ENCODE data around the gene POLL. TPM values are rescaled to one million over a fixed set of nuclear protein-coding genes. Genes with fewer than 3 reads are reported as not detected.

The POLL gene
- total RNA-seq, 1 donor from 2014 or later, result 27.8 TPM

GRCh38 chr10:101573885-101574753 is 13.9 kb downstream of the POLL start:
- peaks cover 8% of the 10 kb centered on the region for H3K9me3 ChIP-seq (ENCODE audit: insufficient read depth, low read depth, low read length)
- H3K36me3 ChIP-seq (ENCODE audit: insufficient read depth, low read length), result no peaks in the 10 kb centered on the region
- H4K20me1 ChIP-seq (ENCODE audit: insufficient read depth, low read length), result no peaks in the 10 kb centered on the region
- Mint-ChIP-seq H3K9me3 (ENCODE audit: unreplicated experiment) (peaks cover 8% of the 10 kb centered on the region), H3K4me1 (ENCODE audit: low read depth, unreplicated experiment) (no peaks in the 10 kb centered on the region), H3K36me3 (ENCODE audit: low read depth, unreplicated experiment) (peaks cover 10% of the 10 kb centered on the region), H3K4me3 (ENCODE audit: unreplicated experiment) (no peak overlapping the region), H3K27ac (ENCODE audit: unreplicated experiment) (no peak overlapping the region), H3K27me3 (ENCODE audit: low read depth, unreplicated experiment) (peaks cover 26% of the 10 kb centered on the region)
- no peak for TF ChIP-seq EZH2 (IDR thresholded peaks at IDR 0.05; ENCODE audit: insufficient read depth, low read length)
- TF ChIP-seq, protein P1, sequence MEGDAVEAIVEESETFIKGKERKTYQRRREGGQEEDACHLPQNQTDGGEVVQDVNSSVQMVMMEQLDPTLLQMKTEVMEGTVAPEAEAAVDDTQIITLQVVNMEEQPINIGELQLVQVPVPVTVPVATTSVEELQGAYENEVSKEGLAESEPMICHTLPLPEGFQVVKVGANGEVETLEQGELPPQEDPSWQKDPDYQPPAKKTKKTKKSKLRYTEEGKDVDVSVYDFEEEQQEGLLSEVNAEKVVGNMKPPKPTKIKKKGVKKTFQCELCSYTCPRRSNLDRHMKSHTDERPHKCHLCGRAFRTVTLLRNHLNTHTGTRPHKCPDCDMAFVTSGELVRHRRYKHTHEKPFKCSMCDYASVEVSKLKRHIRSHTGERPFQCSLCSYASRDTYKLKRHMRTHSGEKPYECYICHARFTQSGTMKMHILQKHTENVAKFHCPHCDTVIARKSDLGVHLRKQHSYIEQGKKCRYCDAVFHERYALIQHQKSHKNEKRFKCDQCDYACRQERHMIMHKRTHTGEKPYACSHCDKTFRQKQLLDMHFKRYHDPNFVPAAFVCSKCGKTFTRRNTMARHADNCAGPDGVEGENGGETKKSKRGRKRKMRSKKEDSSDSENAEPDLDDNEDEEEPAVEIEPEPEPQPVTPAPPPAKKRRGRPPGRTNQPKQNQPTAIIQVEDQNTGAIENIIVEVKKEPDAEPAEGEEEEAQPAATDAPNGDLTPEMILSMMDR (IDR thresholded peaks at IDR 0.05; ENCODE audit: insufficient read depth, low read depth, low read length), result no peak
- H3K4me2 ChIP-seq (ENCODE audit: low read length), result no peak overlapping the region
- no peak overlapping the region for H2AFZ ChIP-seq (ENCODE audit: low read depth, low read length)
- peaks cover 11% of the 10 kb centered on the region for H3K4me1 ChIP-seq (ENCODE audit: insufficient read depth, low read length)
- peaks cover 4% of the 10 kb centered on the region for H3K27me3 ChIP-seq (ENCODE audit: insufficient read depth, low read length)
- no peak for DNase-seq (ENCODE audit: low read depth)
- FAIRE-seq, result no peak
- H3K9ac ChIP-seq (ENCODE audit: low read length), result no peak overlapping the region
- H3K4me3 ChIP-seq (ENCODE audit: insufficient read depth, low read depth, low read length), result no peak overlapping the region
- no peak overlapping the region for H3K27ac ChIP-seq (ENCODE audit: low read depth, low read length)
- H3K79me2 ChIP-seq (ENCODE audit: insufficient read depth, low read length), result no peaks in the 10 kb centered on the region

DNA sequence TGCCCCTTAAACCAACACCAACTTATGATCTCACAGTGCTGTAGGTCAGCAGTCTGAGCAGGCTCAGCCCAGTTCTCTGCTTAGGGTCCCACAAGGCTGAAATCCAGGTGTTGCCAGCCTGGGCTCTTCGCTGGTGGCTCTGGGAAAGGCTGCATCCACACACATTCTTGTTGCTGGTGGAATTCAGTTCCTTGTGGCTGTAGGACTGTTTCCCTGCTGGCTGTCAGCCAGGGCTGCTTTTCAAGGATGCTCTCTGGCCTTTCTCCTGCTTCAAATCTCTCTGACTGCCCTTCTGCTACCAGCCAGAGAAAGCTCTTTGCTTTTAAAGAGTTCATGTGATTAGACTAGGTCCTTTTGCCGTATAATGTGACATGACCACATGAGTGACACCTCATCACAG is 15.3 kb downstream of the POLL start:
- Histone ChIP-seq H3K9ac (ENCODE audit: low read length) (no peak overlapping the region), H3K27ac (ENCODE audit: low read depth, low read length) (no peak overlapping the region), H4K20me1 (ENCODE audit: insufficient read depth, low read length) (no peaks in the 10 kb centered on the region), H3K36me3 (ENCODE audit: insufficient read depth, low read length) (no peaks in the 10 kb centered on the region), H3K4me2 (ENCODE audit: low read length) (no peak overlapping the region), H3K4me1 (ENCODE audit: insufficient read depth, low read length) (peaks cover 11% of the 10 kb centered on the region), H3K27me3 (ENCODE audit: insufficient read depth, low read length) (peaks cover 4% of the 10 kb centered on the region), H3K4me3 (ENCODE audit: insufficient read depth, low read depth, low read length) (no peak overlapping the region), H2AFZ (ENCODE audit: low read depth, low read length) (no peak overlapping the region), H3K9me3 (ENCODE audit: insufficient read depth, low read depth, low read length) (peaks cover 8% of the 10 kb centered on the region), H3K79me2 (ENCODE audit: insufficient read depth, low read length) (no peaks in the 10 kb centered on the region)
- Mint-ChIP-seq H3K36me3 (ENCODE audit: low read depth, unreplicated experiment) (peaks cover 3% of the 10 kb centered on the region), H3K27me3 (ENCODE audit: low read depth, unreplicated experiment) (peaks cover 36% of the 10 kb centered on the region), H3K27ac (ENCODE audit: unreplicated experiment) (no peak overlapping the region), H3K9me3 (ENCODE audit: unreplicated experiment) (peaks cover 8% of the 10 kb centered on the region), H3K4me3 (ENCODE audit: unreplicated experiment) (peak overlapping the region; percentile 68), H3K4me1 (ENCODE audit: low read depth, unreplicated experiment) (no peaks in the 10 kb centered on the region)
- no peak for DNase-seq (ENCODE audit: low read depth)
- no peak for FAIRE-seq
- TF ChIP-seq, protein P1 (IDR thresholded peaks at IDR 0.05; ENCODE audit: insufficient read depth, low read depth, low read length), result no peak
- TF ChIP-seq EZH2 (IDR thresholded peaks at IDR 0.05; ENCODE audit: insufficient read depth, low read length), result no peak

DNA sequence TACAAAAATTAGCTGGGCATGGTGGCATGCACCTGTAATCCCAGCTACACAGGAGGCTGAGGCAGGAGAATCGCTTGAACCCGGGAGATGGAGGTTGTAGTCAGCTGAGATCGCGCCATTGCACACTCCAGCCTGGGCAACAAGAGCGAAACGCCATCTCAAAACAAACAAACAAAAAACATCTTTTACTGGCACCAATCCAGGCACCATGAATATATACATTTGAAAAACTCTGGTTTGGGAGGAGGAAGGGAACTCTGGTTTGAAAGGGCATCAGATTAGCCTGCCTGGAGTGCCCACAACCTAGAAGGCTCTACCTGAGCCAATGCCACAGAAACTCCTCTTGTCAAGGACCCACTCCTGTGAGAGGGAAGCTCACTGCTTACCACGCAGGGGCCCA is 15.9 kb downstream of the POLL start:
- Mint-ChIP-seq H3K4me3 (ENCODE audit: unreplicated experiment) (no peak overlapping the region), H3K9me3 (ENCODE audit: unreplicated experiment) (peaks cover 8% of the 10 kb centered on the region), H3K36me3 (ENCODE audit: low read depth, unreplicated experiment) (peaks cover 3% of the 10 kb centered on the region), H3K27me3 (ENCODE audit: low read depth, unreplicated experiment) (peaks cover 42% of the 10 kb centered on the region), H3K4me1 (ENCODE audit: low read depth, unreplicated experiment) (no peaks in the 10 kb centered on the region), H3K27ac (ENCODE audit: unreplicated experiment) (no peak overlapping the region)
- FAIRE-seq (no peak), DNase-seq (ENCODE audit: low read depth) (no peak)
- H3K4me2 ChIP-seq (ENCODE audit: low read length), result no peak overlapping the region
- TF ChIP-seq EZH2 (IDR thresholded peaks at IDR 0.05; ENCODE audit: insufficient read depth, low read length), result no peak
- TF ChIP-seq, protein P1 (IDR thresholded peaks at IDR 0.05; ENCODE audit: insufficient read depth, low read depth, low read length), result no peak
- H3K9me3 ChIP-seq (ENCODE audit: insufficient read depth, low read depth, low read length), result peaks cover 8% of the 10 kb centered on the region
- no peak overlapping the region for H3K9ac ChIP-seq (ENCODE audit: low read length)
- H3K4me3 ChIP-seq (ENCODE audit: insufficient read depth, low read depth, low read length), result no peak overlapping the region
- H3K4me1 ChIP-seq (ENCODE audit: insufficient read depth, low read length), result peaks cover 12% of the 10 kb centered on the region
- H3K27ac ChIP-seq (ENCODE audit: low read depth, low read length), result no peak overlapping the region
- H4K20me1 ChIP-seq (ENCODE audit: insufficient read depth, low read length), result no peaks in the 10 kb centered on the region
- H2AFZ ChIP-seq (ENCODE audit: low read depth, low read length), result no peak overlapping the region
- no peaks in the 10 kb centered on the region for H3K36me3 ChIP-seq (ENCODE audit: insufficient read depth, low read length)
- no peaks in the 10 kb centered on the region for H3K79me2 ChIP-seq (ENCODE audit: insufficient read depth, low read length)
- H3K27me3 ChIP-seq (ENCODE audit: insufficient read depth, low read length), result peaks cover 6% of the 10 kb centered on the region
